ENCODE measurements around the gene HSF2BP. TPM values are rescaled to one million over a fixed set of nuclear protein-coding genes. Genes with fewer than 3 reads are reported as not detected.

Gene HSF2BP
- total RNA-seq, 4 donors from 2014 or later: 0.63 to 1.2 (median 0.66) TPM; not detected in 1

DNA sequence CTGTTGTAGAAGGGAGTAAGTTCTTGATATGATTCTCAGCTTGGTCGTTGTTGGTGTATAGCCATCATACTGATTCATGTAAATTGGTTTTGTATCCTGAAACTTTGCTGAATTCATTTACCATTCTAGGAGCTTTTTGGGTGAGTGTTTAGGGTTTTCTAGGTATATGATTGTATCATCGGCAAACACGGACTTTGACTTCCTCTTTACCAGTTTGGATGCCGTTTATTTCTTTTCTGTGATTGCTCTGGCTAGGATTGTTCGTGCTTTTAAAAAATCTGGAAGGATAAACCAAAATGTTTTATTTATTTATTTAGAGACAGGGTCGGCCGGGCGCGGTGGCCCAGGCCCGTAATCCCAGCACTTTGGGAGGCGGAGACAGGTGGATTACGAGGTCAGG lies 20.7 kb upstream of the HSF2BP start:
- WGBS: 93% methylated on average over 12 of the region's 12 CpGs
- intact Hi-C loops (cut with DNase I): no loop called here
- no peak overlapping the region for H3K27ac ChIP-seq (replicated peaks in 1 of 4)
- H3K9me3 ChIP-seq: no peaks in the 10 kb centered on the region
- TF ChIP-seq POLR2A (IDR thresholded peaks at IDR 0.05; ENCODE audit: low read depth) (no peak), EP300 (IDR thresholded peaks at IDR 0.05) (no peak), POLR2AphosphoS5 (IDR thresholded peaks at IDR 0.05) (no peak)
- TF ChIP-seq, protein P1, sequence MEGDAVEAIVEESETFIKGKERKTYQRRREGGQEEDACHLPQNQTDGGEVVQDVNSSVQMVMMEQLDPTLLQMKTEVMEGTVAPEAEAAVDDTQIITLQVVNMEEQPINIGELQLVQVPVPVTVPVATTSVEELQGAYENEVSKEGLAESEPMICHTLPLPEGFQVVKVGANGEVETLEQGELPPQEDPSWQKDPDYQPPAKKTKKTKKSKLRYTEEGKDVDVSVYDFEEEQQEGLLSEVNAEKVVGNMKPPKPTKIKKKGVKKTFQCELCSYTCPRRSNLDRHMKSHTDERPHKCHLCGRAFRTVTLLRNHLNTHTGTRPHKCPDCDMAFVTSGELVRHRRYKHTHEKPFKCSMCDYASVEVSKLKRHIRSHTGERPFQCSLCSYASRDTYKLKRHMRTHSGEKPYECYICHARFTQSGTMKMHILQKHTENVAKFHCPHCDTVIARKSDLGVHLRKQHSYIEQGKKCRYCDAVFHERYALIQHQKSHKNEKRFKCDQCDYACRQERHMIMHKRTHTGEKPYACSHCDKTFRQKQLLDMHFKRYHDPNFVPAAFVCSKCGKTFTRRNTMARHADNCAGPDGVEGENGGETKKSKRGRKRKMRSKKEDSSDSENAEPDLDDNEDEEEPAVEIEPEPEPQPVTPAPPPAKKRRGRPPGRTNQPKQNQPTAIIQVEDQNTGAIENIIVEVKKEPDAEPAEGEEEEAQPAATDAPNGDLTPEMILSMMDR (IDR thresholded peaks at IDR 0.05): no peak
- no peaks in the 10 kb centered on the region for H3K4me1 ChIP-seq
- H3K4me3 ChIP-seq: no peak overlapping the region
- no peaks in the 10 kb centered on the region for H3K27me3 ChIP-seq
- no peak for DNase-seq (ENCODE audit: extremely low spot score)
- peaks cover 31 to 98% (median 92%) of the 10 kb centered on the region in 4 donors for H3K36me3 ChIP-seq

GRCh38 chr21:43676391-43676790 lies 17.1 kb upstream of the HSF2BP start:
- H3K27me3 ChIP-seq: no peaks in the 10 kb centered on the region
- WGBS: 94% methylated on average over 14 of the region's 15 CpGs
- no peaks in the 10 kb centered on the region for H3K4me1 ChIP-seq
- H3K9me3 ChIP-seq: no peaks in the 10 kb centered on the region
- H3K36me3 ChIP-seq: peaks cover 41 to 91% (median 81%) of the 10 kb centered on the region in 4 donors
- no peak for DNase-seq (ENCODE audit: extremely low spot score)
- intact Hi-C loops (cut with DNase I): no loop called here
- no peak overlapping the region for H3K27ac ChIP-seq (replicated peaks in 1 of 4)
- TF ChIP-seq POLR2AphosphoS5 (IDR thresholded peaks at IDR 0.05): no peak
- TF ChIP-seq, protein P1 (IDR thresholded peaks at IDR 0.05): no peak
- H3K4me3 ChIP-seq: no peak overlapping the region

DNA sequence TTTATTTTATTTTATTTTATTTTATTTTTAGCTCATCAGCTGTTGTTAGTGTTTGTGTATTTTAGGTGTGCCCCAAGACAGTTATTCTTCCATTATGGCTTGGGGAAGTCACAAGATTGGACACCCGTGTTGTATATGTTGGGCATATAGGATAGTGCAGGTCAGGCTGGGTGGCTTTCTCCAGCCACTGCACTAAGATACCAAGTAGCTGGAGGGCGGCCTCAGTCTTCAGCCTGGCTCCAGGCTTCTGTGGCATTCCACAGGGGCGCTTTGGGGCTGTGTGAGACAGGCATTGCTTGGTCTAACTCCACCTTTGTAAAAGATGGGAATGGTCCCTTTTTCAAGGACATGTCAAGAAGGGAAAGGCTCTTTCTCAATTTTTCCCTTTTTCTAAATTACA lies 16.6 kb upstream of the HSF2BP start:
- Histone ChIP-seq H3K4me1 (no peaks in the 10 kb centered on the region), H3K27ac (replicated peaks in 1 of 4) (no peak overlapping the region), H3K4me3 (no peak overlapping the region), H3K9me3 (no peaks in the 10 kb centered on the region), H3K36me3 (peaks cover 46 to 91% (median 81%) of the 10 kb centered on the region in 4 donors), H3K27me3 (no peaks in the 10 kb centered on the region)
- WGBS: 87% methylated on average over 3 of the region's 3 CpGs
- TF ChIP-seq EP300 (IDR thresholded peaks at IDR 0.05): no peak
- TF ChIP-seq POLR2AphosphoS5 (IDR thresholded peaks at IDR 0.05): no peak
- DNase-seq (ENCODE audit: extremely low spot score): no peak
- intact Hi-C loops (cut with DNase I): no loop called here

- whole genome bisulfite sequencing: 91% methylated on average over 20 of the region's 20 CpGs
- TF ChIP-seq EP300 (IDR thresholded peaks at IDR 0.05) (no peak), POLR2A (IDR thresholded peaks at IDR 0.05; ENCODE audit: low read depth) (no peak), POLR2AphosphoS5 (IDR thresholded peaks at IDR 0.05) (no peak)
- TF ChIP-seq, protein P1 (IDR thresholded peaks at IDR 0.05): no peak
- intact Hi-C loops (cut with DNase I): no loop called here
- DNase-seq (ENCODE audit: extremely low spot score): no peak
- Histone ChIP-seq H3K27ac (replicated peaks in 1 of 4) (no peak overlapping the region), H3K4me1 (no peaks in the 10 kb centered on the region), H3K36me3 (peaks cover 16 to 53% (median 46%) of the 10 kb centered on the region in 4 donors), H3K27me3 (no peaks in the 10 kb centered on the region), H3K4me3 (no peak overlapping the region), H3K9me3 (no peaks in the 10 kb centered on the region)
Observed at GRCh38 chr21:43669828-43670605, 10.7 kb upstream of the HSF2BP start.

DNA sequence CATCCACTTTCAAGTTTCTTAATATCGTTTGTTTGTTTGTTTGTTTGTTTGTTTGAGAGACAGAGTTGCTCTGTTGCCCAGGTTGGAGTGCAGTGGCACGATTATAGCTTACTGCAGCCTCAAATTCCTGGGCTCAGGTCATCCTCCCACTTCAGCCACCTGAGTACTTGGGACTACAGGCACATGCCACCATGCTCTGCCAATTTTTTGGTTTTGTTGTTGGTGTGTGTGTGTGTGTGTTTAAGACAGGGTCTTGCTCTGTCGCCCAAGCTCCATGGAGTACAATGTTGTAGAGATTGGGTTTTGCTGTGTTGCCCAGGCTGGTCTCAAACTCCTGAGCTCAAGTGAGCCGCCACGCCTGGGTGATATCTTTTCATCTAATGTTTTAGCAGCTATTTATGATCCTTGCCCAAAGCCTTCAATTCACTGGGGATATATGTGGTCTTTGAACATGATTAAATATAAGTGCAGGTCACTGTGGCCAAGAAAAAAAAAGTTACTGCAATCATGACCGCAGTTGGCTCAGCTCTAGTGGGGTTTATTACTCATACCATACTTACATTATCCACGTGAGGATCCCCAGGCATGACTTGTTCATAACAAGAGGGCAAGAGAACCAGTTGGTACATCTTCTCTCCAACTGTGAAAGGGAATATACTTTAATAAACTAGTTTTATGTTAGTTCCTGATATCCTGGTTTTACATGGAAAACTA lies 8.1 kb upstream of the HSF2BP start:
- intact Hi-C loops (cut with DNase I): no loop called here
- no peaks in the 10 kb centered on the region for H3K27me3 ChIP-seq
- H3K27ac ChIP-seq (replicated peaks in 1 of 4): no peak overlapping the region
- no peak for TF ChIP-seq POLR2A (IDR thresholded peaks at IDR 0.05; ENCODE audit: low read depth)
- TF ChIP-seq POLR2AphosphoS5 (IDR thresholded peaks at IDR 0.05): no peak
- no peak for TF ChIP-seq EP300 (IDR thresholded peaks at IDR 0.05)
- TF ChIP-seq, protein P1 (IDR thresholded peaks at IDR 0.05): no peak
- 93% methylated on average over 7 of the region's 7 CpGs for WGBS
- peaks cover 13 to 53% (median 44%) of the 10 kb centered on the region in 4 donors for H3K36me3 ChIP-seq
- peaks cover 0 to under 1% (median 0%) of the 10 kb centered on the region in 4 donors for H3K4me1 ChIP-seq
- no peaks in the 10 kb centered on the region for H3K9me3 ChIP-seq
- no peak overlapping the region for H3K4me3 ChIP-seq
- no peak for DNase-seq (ENCODE audit: extremely low spot score)
